Mesodermal cell (in vitro differentiated cells): ENCODE data around the gene SLC7A11.
"Not testable (repeated sequence)": the region's sequence is repeated elsewhere in the genome, so short reads cannot be mapped to it uniquely, and the experiment has no call there.

Experiments
- H3K27ac ChIP-seq: 2 replicates; pipeline ENCODE4 v1.7.0; 2013; ENCODE audit warnings: mild to moderate bottlenecking, low read depth, low read length, moderate library complexity; ENCODE audit not compliant: severe bottlenecking
- H3K36me3 ChIP-seq: 2 replicates; pipeline ENCODE4 v1.7.1; 2013; ENCODE audit warnings: mild to moderate bottlenecking, low read length, moderate library complexity; ENCODE audit not compliant: control insufficient read depth, insufficient read depth
- H3K4me1 ChIP-seq: one replicate; pipeline ENCODE4 v1.7.1; 2013; ENCODE audit warnings: mild to moderate bottlenecking, low read length; ENCODE audit not compliant: insufficient read depth, control insufficient read depth, poor library complexity, severe bottlenecking
- H3K4me3 ChIP-seq: 2 replicates; pipeline ENCODE4 v1.7.0; 2013; ENCODE audit warnings: low read length, control low read depth, mild to moderate bottlenecking; ENCODE audit not compliant: insufficient read depth, poor library complexity, severe bottlenecking; ENCODE audit errors: extremely low read depth
- H3K9me3 ChIP-seq: 2 replicates; pipeline ENCODE4 v1.7.1; 2013; ENCODE audit warnings: mild to moderate bottlenecking, low read length, moderate library complexity; ENCODE audit not compliant: control insufficient read depth
- WGBS, 2 experiments: methylation state at CpG; one replicate each; pipeline ENCODE4 v1.1.5; 2013; ENCODE audit warnings: missing lambda C conversion rate in 2 of 2; ENCODE audit not compliant: insufficient coverage in 2 of 2; 5-methylcytosine and 5-hydroxymethylcytosine counted together

The SLC7A11 gene

GRCh38 chr4:138243369-138243768 lies 1.2 kb upstream of the SLC7A11 start:
- Histone ChIP-seq H3K9me3 (no peaks in the 10 kb centered on the region), H3K27ac (no peak overlapping the region), H3K4me1 (peaks cover 10% of the 10 kb centered on the region), H3K36me3 (no peaks in the 10 kb centered on the region), H3K4me3 (no peak overlapping the region)
- WGBS, 2 experiments: 75% methylated on average over 1 of the region's 3 CpGs; no CpG with 5 or more reads in 1 of the 2 experiments

- H3K36me3 ChIP-seq: no peaks in the 10 kb centered on the region
- no peak overlapping the region for H3K4me3 ChIP-seq
- H3K4me1 ChIP-seq: peaks cover 5% of the 10 kb centered on the region
- WGBS, 2 experiments: no CpG with 5 or more reads among the region's 1 CpG
- peak overlapping the region; percentile 96 for H3K27ac ChIP-seq
- no peaks in the 10 kb centered on the region for H3K9me3 ChIP-seq
These were observed 646 bp upstream of the SLC7A11 start for GRCh38 chr4:138242834-138243156.

- 21 to 27% methylated on average over 8 to 9 of the region's 13 CpGs for WGBS, 2 experiments
- H3K27ac ChIP-seq: peak overlapping the region; percentile 96
These were observed 671 bp downstream of the SLC7A11 start for GRCh38 chr4:138241281-138242075.

GRCh38 chr4:138239491-138239890 lies 2.7 kb downstream of the SLC7A11 start:
- Histone ChIP-seq H3K4me1 (peaks cover 9% of the 10 kb centered on the region), H3K36me3 (no peaks in the 10 kb centered on the region), H3K4me3 (peak overlapping the region; percentile 51), H3K27ac (no peak overlapping the region), H3K9me3 (no peaks in the 10 kb centered on the region)
- WGBS, 2 experiments: 0% methylated on average over 1 of the region's 1 CpG; no CpG with 5 or more reads in 1 of the 2 experiments

More at GRCh38 chr4:138241281-138242075, 671 bp downstream of the SLC7A11 start:
- Histone ChIP-seq H3K4me3 (peak overlapping the region; percentile 51), H3K36me3 (no peaks in the 10 kb centered on the region), H3K4me1 (peaks cover 3% of the 10 kb centered on the region), H3K9me3 (no peaks in the 10 kb centered on the region)

- no peaks in the 10 kb centered on the region for H3K36me3 ChIP-seq
- peaks cover 9% of the 10 kb centered on the region for H3K4me1 ChIP-seq
- no CpG with 5 or more reads among the region's 4 CpGs for WGBS, 2 experiments
- no peaks in the 10 kb centered on the region for H3K9me3 ChIP-seq
- peak overlapping the region; percentile 51 for H3K4me3 ChIP-seq
- no peak overlapping the region for H3K27ac ChIP-seq
These were observed 3.4 kb downstream of the SLC7A11 start for GRCh38 chr4:138238521-138239292.

- H3K4me1 ChIP-seq, H3K4me3 ChIP-seq, H3K36me3 ChIP-seq, H3K9me3 ChIP-seq, H3K27ac ChIP-seq: not testable (repeated sequence)
- 71 to 90% methylated on average over 1 to 2 of the region's 7 CpGs for WGBS, 2 experiments
These were observed 5.0 kb downstream of the SLC7A11 start for GRCh38 chr4:138237132-138237531.

- Histone ChIP-seq H3K27ac (peak overlapping the region; percentile 82), H3K36me3 (peaks cover 5% of the 10 kb centered on the region), H3K4me1 (peaks cover 6% of the 10 kb centered on the region), H3K4me3 (no peak overlapping the region), H3K9me3 (no peaks in the 10 kb centered on the region)
- no CpG with 5 or more reads among the region's 2 CpGs for WGBS, 2 experiments
These were observed 6.1 kb downstream of the SLC7A11 start for GRCh38 chr4:138236037-138236436.

- Histone ChIP-seq H3K36me3 (peaks cover 5% of the 10 kb centered on the region), H3K4me3 (no peak overlapping the region), H3K27ac (peak overlapping the region; percentile 82), H3K4me1 (peaks cover 6% of the 10 kb centered on the region), H3K9me3 (no peaks in the 10 kb centered on the region)
- 80% methylated on average over 1 of the region's 1 CpG; no CpG with 5 or more reads in 1 of the 2 experiments for WGBS, 2 experiments
These were observed 6.7 kb downstream of the SLC7A11 start for GRCh38 chr4:138235419-138235952.

GRCh38 chr4:138234248-138234647 lies 7.9 kb downstream of the SLC7A11 start:
- peaks cover 6% of the 10 kb centered on the region for H3K36me3 ChIP-seq
- H3K4me1 ChIP-seq: peaks cover 6% of the 10 kb centered on the region
- no peaks in the 10 kb centered on the region for H3K9me3 ChIP-seq
- no peak overlapping the region for H3K27ac ChIP-seq
- no peak overlapping the region for H3K4me3 ChIP-seq
- no CpG with 5 or more reads among the region's 1 CpG for WGBS, 2 experiments

- Histone ChIP-seq H3K4me1 (peaks cover 6% of the 10 kb centered on the region), H3K27ac (no peak overlapping the region)
- WGBS, 2 experiments: 86 to 98% methylated on average over 7 to 9 of the region's 9 CpGs
These were observed 8.7 kb downstream of the SLC7A11 start for GRCh38 chr4:138233313-138234034.

More at GRCh38 chr4:138233313-138234034, 8.7 kb downstream of the SLC7A11 start:
- Histone ChIP-seq H3K9me3 (no peaks in the 10 kb centered on the region), H3K4me3 (no peak overlapping the region), H3K36me3 (peaks cover 11% of the 10 kb centered on the region)
